Measurements from ENCODE around the gene PNMA6F. TPM values are rescaled to one million over a fixed set of nuclear protein-coding genes. Genes with fewer than 3 reads are reported as not detected.

Gene PNMA6F
- total RNA-seq, 1 donor from 2014 or later = not detected

DNA sequence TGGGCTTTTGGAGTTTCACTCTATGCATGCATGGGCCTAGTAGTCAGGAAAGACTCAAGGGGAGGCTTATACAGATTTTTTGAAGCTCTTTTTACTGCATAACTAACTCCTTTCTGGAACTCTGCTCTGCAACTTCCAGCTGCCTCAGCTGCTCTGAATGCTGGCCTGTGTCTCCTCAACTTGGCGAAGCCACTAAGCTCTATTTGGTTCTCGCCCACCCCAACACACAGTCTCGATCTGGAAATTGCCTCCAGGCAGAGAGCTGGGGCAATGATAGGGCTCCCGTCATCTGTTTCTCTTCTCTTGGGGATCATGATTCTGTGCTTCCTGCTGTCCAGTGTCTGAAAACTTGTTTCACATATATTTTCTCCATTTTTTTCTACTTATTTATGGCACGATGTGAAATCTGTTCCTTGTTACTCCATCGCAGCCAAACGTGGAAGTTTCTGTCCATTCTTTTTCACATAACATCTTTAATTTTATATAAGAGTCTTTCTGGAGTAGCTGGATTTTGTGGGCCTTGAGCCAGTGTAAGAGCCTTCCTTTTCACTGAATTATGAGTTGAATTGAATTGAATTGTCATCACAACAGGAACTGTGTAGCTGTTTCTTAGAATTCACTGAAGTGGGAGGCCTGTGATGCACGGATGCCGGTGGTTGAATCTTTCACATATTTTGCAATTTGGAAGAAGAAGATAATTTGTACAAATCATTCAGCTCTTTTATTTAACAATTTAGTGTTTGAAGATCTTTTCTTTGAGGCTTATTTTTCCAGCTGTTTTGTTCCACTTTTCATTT lies 21.4 kb upstream of the PNMA6F start:
- Histone ChIP-seq H3K4me1 (no peaks in the 10 kb centered on the region), H4K20me1 (ENCODE audit: low read depth) (peaks cover 4% of the 10 kb centered on the region), H3K36me3 (peaks cover 3% of the 10 kb centered on the region), H3K9ac (no peak overlapping the region), H3K4me3 (no peak overlapping the region), H3F3A (ENCODE audit: low read depth) (no peaks in the 10 kb centered on the region), H3K79me2 (ENCODE audit: low read depth) (peaks cover 6% of the 10 kb centered on the region), H3K9me3 (ENCODE audit: low read depth) (no peaks in the 10 kb centered on the region), H2AFZ (replicated peaks) (no peak overlapping the region), H3K27ac (no peak overlapping the region), H3K4me2 (no peak overlapping the region), H3K27me3 (no peaks in the 10 kb centered on the region)
- DNase-seq (ENCODE audit: low spot score) = no peak
- H3K4me3 Mint-ChIP-seq = no peak overlapping the region
- peaks cover 33% of the 10 kb centered on the region for H3K36me3 Mint-ChIP-seq
- no peak overlapping the region for H3K27ac Mint-ChIP-seq
- H3K27me3 Mint-ChIP-seq (ENCODE audit: insufficient read depth, low read depth) = peaks cover 2% of the 10 kb centered on the region
- peaks cover 17% of the 10 kb centered on the region for H3K9me3 Mint-ChIP-seq
- TF ChIP-seq EZH2phosphoT487 (IDR thresholded peaks at IDR 0.05) = no peak
- TF ChIP-seq, protein P1, sequence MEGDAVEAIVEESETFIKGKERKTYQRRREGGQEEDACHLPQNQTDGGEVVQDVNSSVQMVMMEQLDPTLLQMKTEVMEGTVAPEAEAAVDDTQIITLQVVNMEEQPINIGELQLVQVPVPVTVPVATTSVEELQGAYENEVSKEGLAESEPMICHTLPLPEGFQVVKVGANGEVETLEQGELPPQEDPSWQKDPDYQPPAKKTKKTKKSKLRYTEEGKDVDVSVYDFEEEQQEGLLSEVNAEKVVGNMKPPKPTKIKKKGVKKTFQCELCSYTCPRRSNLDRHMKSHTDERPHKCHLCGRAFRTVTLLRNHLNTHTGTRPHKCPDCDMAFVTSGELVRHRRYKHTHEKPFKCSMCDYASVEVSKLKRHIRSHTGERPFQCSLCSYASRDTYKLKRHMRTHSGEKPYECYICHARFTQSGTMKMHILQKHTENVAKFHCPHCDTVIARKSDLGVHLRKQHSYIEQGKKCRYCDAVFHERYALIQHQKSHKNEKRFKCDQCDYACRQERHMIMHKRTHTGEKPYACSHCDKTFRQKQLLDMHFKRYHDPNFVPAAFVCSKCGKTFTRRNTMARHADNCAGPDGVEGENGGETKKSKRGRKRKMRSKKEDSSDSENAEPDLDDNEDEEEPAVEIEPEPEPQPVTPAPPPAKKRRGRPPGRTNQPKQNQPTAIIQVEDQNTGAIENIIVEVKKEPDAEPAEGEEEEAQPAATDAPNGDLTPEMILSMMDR (IDR thresholded peaks at IDR 0.05) = no peak
- no peak for TF ChIP-seq EZH2 (IDR thresholded peaks at IDR 0.05)
- H3K4me1 Mint-ChIP-seq = peaks cover 4% of the 10 kb centered on the region

DNA sequence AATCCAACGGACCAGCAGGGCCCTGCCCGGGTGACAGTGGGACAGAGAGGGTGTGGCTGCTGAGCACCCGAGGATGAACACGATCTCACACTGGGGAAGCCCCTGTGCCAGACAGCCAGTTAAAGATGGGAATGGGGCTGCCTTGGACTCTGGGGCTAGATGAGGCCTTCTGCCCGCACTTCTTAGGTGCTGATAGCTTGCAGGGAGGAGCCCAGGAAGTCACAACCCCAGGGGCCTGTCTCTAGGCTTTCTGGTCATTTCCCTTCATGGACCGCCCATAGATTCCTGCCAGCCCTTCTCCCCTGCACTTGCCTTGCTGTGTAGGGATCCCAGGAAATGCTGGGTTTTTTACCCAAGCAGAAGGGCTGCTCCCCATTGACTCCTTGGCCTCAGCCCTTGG lies 18.5 kb upstream of the PNMA6F start:
- Histone ChIP-seq H3K4me2 (no peak overlapping the region), H3K4me3 (no peak overlapping the region), H3F3A (ENCODE audit: low read depth) (no peaks in the 10 kb centered on the region), H3K9me3 (ENCODE audit: low read depth) (no peaks in the 10 kb centered on the region), H3K4me1 (no peaks in the 10 kb centered on the region), H2AFZ (replicated peaks) (no peak overlapping the region), H3K27ac (no peak overlapping the region), H3K79me2 (ENCODE audit: low read depth) (peaks cover 16% of the 10 kb centered on the region), H3K27me3 (no peaks in the 10 kb centered on the region), H3K36me3 (peaks cover 3% of the 10 kb centered on the region), H3K9ac (no peak overlapping the region), H4K20me1 (ENCODE audit: low read depth) (peaks cover 7% of the 10 kb centered on the region)
- Mint-ChIP-seq H3K27ac (no peak overlapping the region), H3K4me1 (peaks cover 8% of the 10 kb centered on the region), H3K36me3 (peaks cover 31% of the 10 kb centered on the region), H3K4me3 (no peak overlapping the region), H3K9me3 (peaks cover 18% of the 10 kb centered on the region), H3K27me3 (ENCODE audit: insufficient read depth, low read depth) (no peaks in the 10 kb centered on the region)
- TF ChIP-seq EZH2phosphoT487 (IDR thresholded peaks at IDR 0.05) = no peak
- TF ChIP-seq, protein P1 (IDR thresholded peaks at IDR 0.05) = no peak
- no peak for TF ChIP-seq EZH2 (IDR thresholded peaks at IDR 0.05)
- DNase-seq (ENCODE audit: low spot score) = no peak

DNA sequence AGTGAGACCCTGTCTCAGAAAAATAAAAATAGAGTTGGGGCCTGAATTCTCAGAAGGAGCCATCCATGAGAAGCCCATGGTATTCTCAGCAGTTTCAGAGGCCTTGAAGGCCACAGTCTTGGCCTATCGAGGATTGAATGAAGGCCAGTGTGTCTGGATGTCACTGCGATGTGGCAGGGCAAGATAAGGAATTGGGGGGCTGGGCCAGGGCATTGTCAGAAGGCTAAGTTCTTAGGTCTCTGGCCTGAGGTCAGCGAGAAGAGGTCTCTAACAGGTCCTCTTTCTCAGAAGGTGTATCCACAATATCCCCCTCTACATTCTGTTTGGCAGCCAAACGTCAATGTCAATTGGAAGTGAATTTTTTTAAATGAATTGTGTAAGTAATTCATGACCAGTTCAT lies 18.1 kb upstream of the PNMA6F start:
- Histone ChIP-seq H3K27me3 (no peaks in the 10 kb centered on the region), H3K79me2 (ENCODE audit: low read depth) (peaks cover 20% of the 10 kb centered on the region), H3K9ac (no peak overlapping the region), H3K4me1 (no peaks in the 10 kb centered on the region), H3K4me2 (no peak overlapping the region), H3F3A (ENCODE audit: low read depth) (no peaks in the 10 kb centered on the region), H3K36me3 (peaks cover 3% of the 10 kb centered on the region), H3K9me3 (ENCODE audit: low read depth) (no peaks in the 10 kb centered on the region), H3K4me3 (no peak overlapping the region), H3K27ac (no peak overlapping the region), H4K20me1 (ENCODE audit: low read depth) (peaks cover 7% of the 10 kb centered on the region), H2AFZ (replicated peaks) (no peak overlapping the region)
- H3K4me3 Mint-ChIP-seq = no peak overlapping the region
- H3K36me3 Mint-ChIP-seq = peaks cover 27% of the 10 kb centered on the region
- no peak overlapping the region for H3K27ac Mint-ChIP-seq
- peaks cover 16% of the 10 kb centered on the region for H3K9me3 Mint-ChIP-seq
- DNase-seq (ENCODE audit: low spot score) = no peak
- TF ChIP-seq, protein P1 (IDR thresholded peaks at IDR 0.05) = no peak
- no peak for TF ChIP-seq EZH2phosphoT487 (IDR thresholded peaks at IDR 0.05)
- no peak for TF ChIP-seq EZH2 (IDR thresholded peaks at IDR 0.05)
- H3K27me3 Mint-ChIP-seq (ENCODE audit: insufficient read depth, low read depth) = no peaks in the 10 kb centered on the region
- peaks cover 8% of the 10 kb centered on the region for H3K4me1 Mint-ChIP-seq

Measured in neural progenitor cell (in vitro differentiated cells).